Measurements from ENCODE around the gene ABCC1.
A peak's percentile ranks its signal among the peaks of the same experiment; 100 is the strongest.

The ABCC1 gene

DNA sequence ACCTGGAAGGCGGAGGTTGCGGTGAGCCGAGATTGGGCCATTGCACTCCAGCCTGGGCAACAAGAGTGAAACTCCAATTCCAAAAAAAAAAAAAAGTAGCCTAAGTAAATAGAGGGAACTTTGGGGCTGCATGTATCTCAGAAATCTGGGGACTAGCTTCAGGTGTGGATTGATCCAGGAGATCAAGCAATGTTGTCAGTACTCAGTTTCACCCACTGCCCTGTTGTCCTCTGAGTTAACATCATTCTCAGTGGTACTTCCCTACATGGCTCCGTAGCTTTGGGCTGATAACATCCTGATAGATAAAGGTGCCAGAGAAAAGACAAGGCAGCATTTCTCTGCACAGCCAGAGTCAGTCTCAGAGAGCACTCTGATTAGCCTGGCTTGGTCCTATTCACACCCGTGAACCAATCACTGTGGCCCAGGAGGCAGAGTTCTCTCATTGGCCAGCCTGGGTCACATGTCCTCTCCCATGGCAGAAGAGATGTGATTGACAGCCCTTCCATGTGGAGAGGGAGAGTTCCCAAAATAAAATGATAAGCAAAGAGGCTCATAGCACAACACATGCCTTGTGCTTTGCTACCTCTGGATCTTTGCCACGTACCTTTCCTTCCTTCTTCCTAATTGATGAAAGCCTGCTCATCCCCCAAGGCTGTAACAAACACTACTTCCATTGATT lies 99.6 kb downstream of the ABCC1 start:
- no peak for DNase-seq (ENCODE audit: low read depth)

GRCh38 chr16:16050106-16050505 lies 100.7 kb downstream of the ABCC1 start:
- DNase-seq (ENCODE audit: low read depth), result no peak

DNA sequence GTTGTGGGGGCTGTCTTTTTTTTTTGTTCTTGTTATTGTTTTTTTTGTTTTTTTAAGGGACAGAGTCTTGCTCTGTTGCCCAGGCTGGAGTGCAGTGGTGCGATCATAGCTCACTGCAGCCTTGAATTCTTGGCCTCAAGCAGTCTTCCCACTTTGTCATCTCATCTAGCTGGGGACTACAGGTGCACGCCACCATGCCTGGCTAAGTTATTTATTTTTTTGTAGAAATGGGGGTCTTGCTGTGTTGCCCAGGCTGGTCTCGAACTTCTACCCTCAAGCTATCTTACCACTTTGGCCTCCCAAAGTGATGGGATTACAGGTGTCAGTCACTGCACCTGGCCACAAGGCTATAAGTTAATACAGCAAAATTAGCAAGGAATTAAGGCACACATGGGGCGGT lies 101.7 kb downstream of the ABCC1 start:
- no peak for DNase-seq (ENCODE audit: low read depth)

- no peak for DNase-seq (ENCODE audit: low read depth)
Measured at GRCh38 chr16:16052916-16053315, 103.5 kb downstream of the ABCC1 start.

GRCh38 chr16:16057102-16057501 lies 107.7 kb downstream of the ABCC1 start:
- no peak for DNase-seq (ENCODE audit: low read depth)

GRCh38 chr16:16059160-16059559 lies 109.7 kb downstream of the ABCC1 start:
- no peak for DNase-seq (ENCODE audit: low read depth)

DNA sequence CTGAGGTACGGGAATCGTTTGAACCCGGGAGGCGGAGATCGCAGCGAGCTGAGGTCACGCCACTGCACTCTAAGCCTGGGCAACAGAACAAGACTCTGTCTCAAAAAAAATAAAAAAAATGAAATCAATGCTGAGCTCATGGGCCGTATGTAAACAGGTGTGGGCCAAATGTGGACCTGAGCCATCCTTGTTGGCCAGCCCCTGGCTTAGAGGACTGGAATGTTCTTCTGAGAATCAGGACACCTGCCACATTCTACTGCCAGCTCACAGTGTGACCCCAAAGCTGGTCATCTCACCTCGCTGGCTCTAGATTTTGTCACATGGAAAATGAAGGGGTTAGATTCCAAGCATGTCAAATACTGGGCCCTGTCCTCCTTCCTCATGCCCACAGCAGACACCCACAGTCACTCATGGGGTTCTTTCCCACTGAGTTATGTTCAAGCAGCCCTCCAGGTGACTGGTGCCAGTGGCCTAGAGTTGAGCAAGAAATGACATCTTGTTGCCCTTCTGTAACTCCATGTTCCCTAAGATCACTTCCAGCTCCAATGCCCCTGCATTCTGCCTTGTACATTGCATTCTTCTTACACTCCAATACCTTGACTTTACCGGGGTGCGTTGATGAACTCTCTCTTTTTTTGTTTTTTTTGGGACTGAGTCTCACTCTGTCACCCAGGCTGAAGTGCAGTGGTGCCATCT lies 110.6 kb downstream of the ABCC1 start:
- DNase-seq (ENCODE audit: low read depth), result no peak

- DNase-seq (ENCODE audit: low read depth), result no peak
Measured at GRCh38 chr16:16062023-16062937, 112.9 kb downstream of the ABCC1 start.

GRCh38 chr16:16063683-16064082 lies 114.3 kb downstream of the ABCC1 start:
- DNase-seq (ENCODE audit: low read depth), result no peak

GRCh38 chr16:16064874-16065384 lies 115.5 kb downstream of the ABCC1 start:
- DNase-seq (ENCODE audit: low read depth), result no peak

GRCh38 chr16:16067127-16067526 lies 117.7 kb downstream of the ABCC1 start:
- no peak for DNase-seq (ENCODE audit: low read depth)

GRCh38 chr16:16071631-16072244 lies 122.3 kb downstream of the ABCC1 start:
- DNase-seq (ENCODE audit: low read depth), result no peak

GRCh38 chr16:16073001-16073545 lies 123.7 kb downstream of the ABCC1 start:
- DNase-seq (ENCODE audit: low read depth), result no peak

GRCh38 chr16:16073891-16074881 lies 124.8 kb downstream of the ABCC1 start:
- peak; percentile 34 for DNase-seq (ENCODE audit: low read depth)

- peak; percentile 61 for DNase-seq (ENCODE audit: low read depth)
Measured at GRCh38 chr16:16075488-16076422, 126.3 kb downstream of the ABCC1 start.

DNA sequence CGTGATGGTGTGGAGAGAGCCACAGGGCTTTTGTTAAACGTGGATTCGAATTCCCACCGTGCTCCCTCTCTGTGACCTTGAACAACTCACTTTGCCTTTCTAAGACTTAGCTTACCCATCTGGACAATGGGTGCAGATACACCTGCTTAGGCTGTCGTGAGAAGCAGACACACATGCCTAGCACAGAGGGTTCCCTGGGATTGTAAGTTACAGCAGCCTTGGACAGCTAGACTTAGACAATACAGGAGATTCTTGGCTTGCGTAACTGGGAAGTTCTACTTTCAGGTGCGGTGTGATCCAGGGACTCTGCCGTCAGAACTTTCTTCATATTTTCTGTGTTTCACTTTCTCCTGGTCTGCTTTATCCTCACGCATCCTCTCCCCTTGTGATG lies 127.0 kb downstream of the ABCC1 start:
- DNase-seq (ENCODE audit: low read depth), result no peak

DNA sequence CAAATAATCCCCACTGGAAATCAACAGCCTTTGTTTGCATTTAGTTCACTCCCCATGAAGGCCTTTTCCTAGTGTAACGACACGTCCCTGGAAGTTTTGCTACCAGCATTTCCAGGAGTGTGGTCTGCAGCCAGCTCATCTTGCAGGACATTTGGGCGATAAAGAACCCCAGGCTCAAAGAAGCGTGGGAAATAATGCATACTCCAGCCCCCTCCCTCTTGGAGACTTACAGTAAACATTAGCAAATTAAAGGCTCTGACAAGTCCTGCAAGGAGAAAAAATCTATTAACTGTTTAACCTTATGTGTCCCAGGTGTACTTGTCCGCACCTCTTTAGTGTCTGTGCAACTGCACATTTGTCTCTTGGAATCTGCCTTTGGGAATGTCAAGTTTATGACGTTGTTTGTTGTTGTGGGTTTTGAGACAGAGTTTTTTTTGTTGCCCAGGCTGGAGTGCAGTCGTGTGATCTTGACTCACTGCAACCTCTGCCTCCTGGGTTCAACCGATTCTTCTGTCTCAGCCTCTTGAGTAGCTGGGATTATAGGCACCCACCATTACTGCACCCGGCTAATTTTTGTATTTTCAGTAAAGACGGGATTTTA lies 131.1 kb downstream of the ABCC1 start:
- DNase-seq (ENCODE audit: low read depth), result no peak

DNA sequence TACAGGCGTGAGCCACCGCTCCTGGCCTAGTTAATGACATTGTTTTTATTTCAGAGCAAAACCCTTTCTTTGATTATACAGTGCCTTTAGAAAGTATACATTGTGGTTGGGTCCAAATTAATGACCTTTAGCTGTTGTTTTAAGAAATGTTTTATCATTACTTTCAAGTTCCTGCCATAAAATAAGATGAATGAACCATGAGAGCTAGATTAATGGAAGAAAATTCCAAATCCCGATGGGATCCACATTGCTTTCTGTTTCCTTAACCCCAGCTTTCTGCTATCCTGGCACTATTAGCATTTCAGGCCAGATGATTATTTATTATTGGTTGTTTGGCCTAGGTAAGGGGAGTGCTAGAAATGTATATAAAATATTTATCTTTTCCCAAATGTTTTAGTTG lies 131.7 kb downstream of the ABCC1 start:
- no peak for DNase-seq (ENCODE audit: low read depth)

DNA sequence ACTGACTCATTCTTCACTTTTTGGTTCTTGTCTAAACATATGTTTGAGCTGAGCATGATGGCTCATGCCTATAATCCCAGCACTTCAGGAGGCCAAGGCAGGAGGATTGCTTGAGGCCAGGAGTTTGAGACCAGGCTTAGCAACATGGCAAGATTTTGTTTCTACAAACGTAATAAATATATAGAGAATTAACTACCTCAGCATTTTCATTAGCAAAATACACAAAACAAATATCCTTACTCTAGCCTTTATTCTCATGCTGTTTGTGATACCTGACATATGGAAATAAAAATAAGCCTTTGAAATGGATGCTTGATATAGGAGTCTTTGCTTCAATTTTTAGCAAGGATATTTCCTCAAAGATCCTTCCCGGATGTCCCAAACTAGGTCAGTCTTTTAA lies 132.8 kb downstream of the ABCC1 start:
- no peak for DNase-seq (ENCODE audit: low read depth)

All from fibroblast of the conjunctiva (primary cell).